ENCODE data around the gene STIM2.

Gene STIM2

GRCh38 chr4:26907731-26908599 is 47.3 kb downstream of the STIM2 start:
- no peak for DNase-seq

- DNase-seq: no peak
Observed at GRCh38 chr4:26909369-26909768, 48.7 kb downstream of the STIM2 start.

GRCh38 chr4:26911254-26911653 is 50.6 kb downstream of the STIM2 start:
- no peak for DNase-seq

- DNase-seq: no peak
Observed at GRCh38 chr4:26912069-26912468, 51.4 kb downstream of the STIM2 start.

- DNase-seq: no peak
Observed at GRCh38 chr4:26912810-26913209, 52.2 kb downstream of the STIM2 start.

- no peak for DNase-seq
Observed at GRCh38 chr4:26916195-26916594, 55.6 kb downstream of the STIM2 start.

- no peak for DNase-seq
Observed at GRCh38 chr4:26930964-26931363, 70.3 kb downstream of the STIM2 start.

GRCh38 chr4:26931451-26931850 is 70.8 kb downstream of the STIM2 start:
- DNase-seq: no peak

- no peak for DNase-seq
Observed at GRCh38 chr4:26931966-26932365, 71.3 kb downstream of the STIM2 start.

- DNase-seq: no peak
Observed at GRCh38 chr4:26935397-26935796, 74.8 kb downstream of the STIM2 start.

- no peak for DNase-seq
Observed at GRCh38 chr4:26936284-26937065, 75.8 kb downstream of the STIM2 start.

GRCh38 chr4:26937139-26937538 is 76.5 kb downstream of the STIM2 start:
- DNase-seq: no peak

- DNase-seq: no peak
Observed at GRCh38 chr4:26937567-26937966, 76.9 kb downstream of the STIM2 start.

- no peak for DNase-seq
Observed at GRCh38 chr4:26938516-26938915, 77.9 kb downstream of the STIM2 start.

GRCh38 chr4:26941951-26942350 is 81.3 kb downstream of the STIM2 start:
- no peak for DNase-seq

GRCh38 chr4:26942871-26943270 is 82.2 kb downstream of the STIM2 start:
- no peak for DNase-seq

GRCh38 chr4:26943391-26943790 is 82.8 kb downstream of the STIM2 start:
- DNase-seq: no peak

GRCh38 chr4:26945794-26946193 is 85.2 kb downstream of the STIM2 start:
- DNase-seq: no peak

GRCh38 chr4:26947318-26947717 is 86.7 kb downstream of the STIM2 start:
- DNase-seq: no peak

GRCh38 chr4:26950446-26950845 is 89.8 kb downstream of the STIM2 start:
- DNase-seq: no peak

- no peak for DNase-seq
Observed at GRCh38 chr4:26952891-26953290, 92.2 kb downstream of the STIM2 start.

- no peak for DNase-seq
Observed at GRCh38 chr4:26953366-26953765, 92.7 kb downstream of the STIM2 start.

- DNase-seq: no peak
Observed at GRCh38 chr4:26953770-26954423, 93.3 kb downstream of the STIM2 start.

GRCh38 chr4:26955241-26955640 is 94.6 kb downstream of the STIM2 start:
- no peak for DNase-seq
